ENCODE data around the gene RDH5.

DNA sequence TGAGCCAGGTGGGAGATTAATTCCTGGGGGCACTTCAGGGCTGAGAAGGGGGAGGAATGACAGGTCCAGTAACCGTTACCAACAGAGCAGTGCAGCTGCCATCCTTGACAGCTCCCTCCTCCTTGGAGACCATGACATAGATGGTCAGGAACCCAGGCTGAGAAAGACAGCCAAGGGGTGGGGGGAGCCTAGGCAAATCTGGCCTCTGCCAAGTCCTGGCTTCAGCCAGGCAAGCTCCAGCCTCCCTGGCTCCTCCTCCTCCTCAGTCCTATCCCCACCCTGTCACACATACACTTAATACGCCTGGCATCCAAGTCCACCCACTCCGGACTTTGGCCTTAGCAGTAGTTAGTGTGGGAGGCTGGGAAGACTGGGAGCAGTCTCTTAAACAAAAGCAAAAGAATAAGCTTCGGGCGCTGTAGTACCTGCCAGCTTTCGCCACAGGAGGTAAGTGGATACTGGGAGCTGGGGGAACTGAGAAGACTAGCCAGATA, at the start of gene RDH5:
- TF ChIP-seq CTCF (conservative IDR thresholded peaks at IDR 0.05) (no peak), ZFX (IDR thresholded peaks at IDR 0.05) (no peak)

Measured in C4-2B (cell line).